Activated B cell treated with CpG ODN at 0.5 μM for 24 hours (primary cell): ENCODE measurements around the gene NID2. TPM values are rescaled to one million over a fixed set of nuclear protein-coding genes. Genes with fewer than 3 reads are reported as not detected.

Experiments used
- ATAC-seq: fragments of 200-7000 bp; cut with Tn5 transposase; one replicate; pipeline ENCODE4 v1.10.0; 2021; ENCODE audit warnings: low read depth, mild to moderate bottlenecking, moderate library complexity
- CTCF ChIA-PET: fragments of 350-600 bp; sonication (Branson Sonifier 250); formaldehyde crosslinking; loops from one replicate; lab custom pipeline; 2021; ENCODE audit warnings: antibody characterized with exemption; lab: Charles Lee
- POLR2A ChIA-PET: fragments of 350-600 bp; sonication (Branson Sonifier 250); formaldehyde crosslinking; loops from one replicate; lab custom pipeline; 2021; ENCODE audit warnings: antibody characterized with exemption; lab: Charles Lee
- DNase-seq: peaks from one replicate; pipeline ENCODE4 v3.0.0; 2022
- H3K27ac Mint-ChIP-seq: one replicate; pipeline ENCODE4 v1.8.0; 2020; ENCODE audit warnings: mixed read lengths
- H3K27me3 Mint-ChIP-seq: one replicate; pipeline ENCODE4 v1.8.0; 2021; ENCODE audit warnings: mixed read lengths
- H3K36me3 Mint-ChIP-seq: one replicate; pipeline ENCODE4 v1.8.0; 2021; ENCODE audit warnings: low read depth, mixed read lengths
- H3K4me1 Mint-ChIP-seq: one replicate; pipeline ENCODE4 v1.8.0; 2021; ENCODE audit warnings: mixed read lengths
- H3K4me3 Mint-ChIP-seq: one replicate; pipeline ENCODE4 v1.8.0; 2020; ENCODE audit warnings: mild to moderate bottlenecking, mixed read lengths
- H3K9me3 Mint-ChIP-seq: one replicate; pipeline ENCODE4 v1.8.0; 2020; ENCODE audit warnings: mixed read lengths
- intact Hi-C: fragments of 100-400 bp; cut with micrococcal nuclease; formaldehyde crosslinking; loops from one replicate; pipeline ENCODE4 v1.15.1; 2024
- total RNA-seq: library from RNA; stranded (reverse); gene quantifications from 2 replicates; pipeline ENCODE4 v1.2.3, GENCODE V29; 2022
- TF ChIP-seq, protein P1 (sequence below): fragments of 200-600 bp; IDR thresholded peaks from one replicate; pipeline ENCODE4 v1.8.0; 2022; ENCODE audit warnings: antibody characterized with exemption, mild to moderate bottlenecking

Gene NID2
- total RNA-seq, 1 donor from 2014 or later, result not detected

DNA sequence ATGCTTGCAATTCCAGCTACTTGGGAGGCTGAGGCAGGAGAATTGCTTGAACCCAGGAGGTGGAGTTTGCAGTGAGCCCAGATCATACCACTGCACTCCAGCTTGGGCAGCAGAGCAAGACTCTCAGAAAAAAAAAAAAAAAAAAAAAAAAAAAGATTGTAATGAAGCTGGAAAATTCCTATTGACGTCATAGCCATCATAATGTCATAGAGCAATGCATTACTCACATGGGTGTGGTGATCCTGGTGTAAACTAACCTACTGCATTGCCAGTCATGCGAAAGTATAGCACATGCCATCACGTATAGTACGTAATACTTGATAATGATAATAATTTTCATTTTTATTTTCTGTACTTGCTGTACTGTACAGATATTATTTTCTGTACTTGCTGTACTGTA, 42.7 kb upstream of the NID2 start:
- ChIA-PET CTCF (no interaction called here), POLR2A (no interaction called here)
- H3K4me1 Mint-ChIP-seq, result peaks cover 4% of the 10 kb centered on the region

DNA sequence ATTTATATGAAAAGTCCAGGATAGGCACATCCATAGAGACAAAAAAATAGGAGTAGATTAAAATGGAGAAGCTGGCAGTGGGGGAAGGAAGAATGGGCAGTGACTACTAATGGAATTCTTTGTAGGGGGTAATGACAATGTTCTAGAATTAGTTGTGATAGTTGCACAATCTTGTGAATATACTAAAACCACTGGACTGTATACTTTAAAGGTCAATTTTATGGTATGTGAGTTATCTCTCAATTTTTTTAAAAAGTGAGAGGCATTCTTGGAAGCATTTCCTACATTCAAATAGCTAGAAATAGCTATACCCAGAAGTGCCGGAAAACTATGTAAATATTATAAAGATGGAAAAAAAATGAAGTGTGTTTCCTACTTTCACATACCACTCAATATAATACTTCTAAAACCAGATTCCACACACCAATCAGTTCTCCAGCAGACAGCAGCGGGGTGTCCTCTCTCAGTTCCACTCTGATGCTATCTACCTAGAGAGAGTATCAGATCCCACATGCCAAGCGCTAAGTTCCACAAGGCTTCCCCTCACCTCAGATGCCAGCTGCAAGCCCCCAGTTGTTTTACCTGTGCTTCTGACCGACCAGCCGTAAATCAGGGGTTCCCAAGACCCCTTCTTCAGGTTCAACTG, 41.7 kb upstream of the NID2 start:
- ChIA-PET POLR2A (no interaction called here), CTCF (no interaction called here)
- H3K4me1 Mint-ChIP-seq, result peaks cover 4% of the 10 kb centered on the region
- TF ChIP-seq, protein P1, sequence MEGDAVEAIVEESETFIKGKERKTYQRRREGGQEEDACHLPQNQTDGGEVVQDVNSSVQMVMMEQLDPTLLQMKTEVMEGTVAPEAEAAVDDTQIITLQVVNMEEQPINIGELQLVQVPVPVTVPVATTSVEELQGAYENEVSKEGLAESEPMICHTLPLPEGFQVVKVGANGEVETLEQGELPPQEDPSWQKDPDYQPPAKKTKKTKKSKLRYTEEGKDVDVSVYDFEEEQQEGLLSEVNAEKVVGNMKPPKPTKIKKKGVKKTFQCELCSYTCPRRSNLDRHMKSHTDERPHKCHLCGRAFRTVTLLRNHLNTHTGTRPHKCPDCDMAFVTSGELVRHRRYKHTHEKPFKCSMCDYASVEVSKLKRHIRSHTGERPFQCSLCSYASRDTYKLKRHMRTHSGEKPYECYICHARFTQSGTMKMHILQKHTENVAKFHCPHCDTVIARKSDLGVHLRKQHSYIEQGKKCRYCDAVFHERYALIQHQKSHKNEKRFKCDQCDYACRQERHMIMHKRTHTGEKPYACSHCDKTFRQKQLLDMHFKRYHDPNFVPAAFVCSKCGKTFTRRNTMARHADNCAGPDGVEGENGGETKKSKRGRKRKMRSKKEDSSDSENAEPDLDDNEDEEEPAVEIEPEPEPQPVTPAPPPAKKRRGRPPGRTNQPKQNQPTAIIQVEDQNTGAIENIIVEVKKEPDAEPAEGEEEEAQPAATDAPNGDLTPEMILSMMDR, result no peak
- H3K9me3 Mint-ChIP-seq, result no peaks in the 10 kb centered on the region
- no peaks in the 10 kb centered on the region for H3K27me3 Mint-ChIP-seq
- no peak for ATAC-seq
- intact Hi-C loops, result no loop called here
- no peaks in the 10 kb centered on the region for H3K36me3 Mint-ChIP-seq
- no peak overlapping the region for H3K27ac Mint-ChIP-seq
- no peak for DNase-seq
- H3K4me3 Mint-ChIP-seq, result no peak overlapping the region

More for the DNA sequence above, 42.7 kb upstream of the NID2 start:
- ATAC-seq, result no peak
- intact Hi-C loops, result no loop called here
- Mint-ChIP-seq H3K4me3 (no peak overlapping the region), H3K36me3 (no peaks in the 10 kb centered on the region), H3K9me3 (no peaks in the 10 kb centered on the region), H3K27ac (no peak overlapping the region), H3K27me3 (no peaks in the 10 kb centered on the region)
- TF ChIP-seq, protein P1, result no peak
- DNase-seq, result no peak

DNA sequence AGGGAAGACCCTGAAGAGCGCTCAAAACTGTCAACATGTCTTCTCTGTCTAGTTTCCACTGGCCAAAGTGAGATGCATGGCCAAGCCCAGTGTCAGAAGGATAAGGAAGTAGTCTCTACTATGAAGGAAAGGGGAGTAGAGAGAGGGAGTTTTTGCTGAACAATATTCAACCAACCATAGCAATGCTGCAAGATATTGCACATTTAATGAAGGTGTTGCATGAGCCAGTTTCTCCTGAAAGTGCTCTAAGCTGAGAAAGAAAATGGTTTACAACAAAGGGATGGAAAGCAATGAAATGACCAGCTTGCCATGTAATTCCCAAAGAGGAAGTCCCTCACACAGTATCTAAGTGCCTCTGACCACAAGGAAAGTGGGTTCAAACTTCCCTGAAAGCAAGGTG, 40.0 kb upstream of the NID2 start:
- no peaks in the 10 kb centered on the region for H3K36me3 Mint-ChIP-seq
- TF ChIP-seq, protein P1, result no peak
- no peak overlapping the region for H3K27ac Mint-ChIP-seq
- ATAC-seq, result no peak
- no peaks in the 10 kb centered on the region for H3K4me1 Mint-ChIP-seq
- no peak overlapping the region for H3K4me3 Mint-ChIP-seq
- no peaks in the 10 kb centered on the region for H3K27me3 Mint-ChIP-seq
- ChIA-PET POLR2A (no interaction called here), CTCF (no interaction called here)
- intact Hi-C loops, result no loop called here
- no peaks in the 10 kb centered on the region for H3K9me3 Mint-ChIP-seq
- DNase-seq, result no peak

DNA sequence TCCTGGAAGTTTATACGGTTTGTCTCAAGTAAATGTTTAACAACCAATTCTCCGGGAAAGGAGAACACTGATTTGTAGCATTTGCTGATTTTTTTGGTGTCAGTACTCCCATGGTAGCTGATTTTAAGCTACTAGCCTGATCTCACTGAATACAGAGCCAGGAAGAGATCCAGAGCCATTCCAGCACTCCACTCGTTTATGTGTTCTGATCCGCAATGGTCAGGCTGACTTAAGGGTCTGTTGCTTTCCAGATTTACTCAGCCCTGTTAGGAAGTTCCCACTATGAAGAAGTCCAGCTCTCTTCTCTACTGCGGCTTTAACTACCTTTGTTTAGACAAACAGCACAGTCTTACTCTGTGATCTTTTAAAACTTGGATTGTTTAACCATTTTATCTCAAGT, 38.0 kb upstream of the NID2 start:
- no peaks in the 10 kb centered on the region for H3K36me3 Mint-ChIP-seq
- no peak overlapping the region for H3K4me3 Mint-ChIP-seq
- POLR2A ChIA-PET, result no interaction called here
- CTCF ChIA-PET, result no interaction called here
- DNase-seq (no peak), ATAC-seq (no peak)
- no peaks in the 10 kb centered on the region for H3K4me1 Mint-ChIP-seq
- H3K27me3 Mint-ChIP-seq, result no peaks in the 10 kb centered on the region
- no peak overlapping the region for H3K27ac Mint-ChIP-seq
- intact Hi-C loops, result no loop called here
- TF ChIP-seq, protein P1, result no peak
- H3K9me3 Mint-ChIP-seq, result no peaks in the 10 kb centered on the region

DNA sequence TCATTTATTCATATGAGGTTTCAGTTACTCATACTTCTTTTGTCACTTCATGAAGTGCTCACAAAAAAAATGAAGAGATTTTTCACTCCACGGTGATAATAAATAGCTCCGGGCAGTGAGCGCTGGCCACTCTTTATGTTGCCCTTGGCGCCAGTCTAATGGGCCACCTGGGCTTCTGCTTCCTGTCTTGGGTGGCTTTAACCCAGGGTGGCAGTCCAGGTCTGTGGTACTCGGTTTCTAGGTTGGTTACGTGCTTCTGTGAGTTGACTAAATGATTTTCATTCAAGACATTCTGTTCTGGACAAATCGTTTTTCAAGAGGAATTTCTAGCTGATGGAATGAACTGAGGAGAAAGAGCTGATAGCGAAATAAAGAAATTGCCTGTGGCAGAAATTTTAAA, 34.6 kb upstream of the NID2 start:
- no peak overlapping the region for H3K4me3 Mint-ChIP-seq
- ATAC-seq, result no peak
- CTCF ChIA-PET, result no interaction called here

More for the DNA sequence above, 34.6 kb upstream of the NID2 start:
- no peak for DNase-seq
- POLR2A ChIA-PET, result no interaction called here
- no peaks in the 10 kb centered on the region for H3K27me3 Mint-ChIP-seq
- H3K36me3 Mint-ChIP-seq, result no peaks in the 10 kb centered on the region
- no peaks in the 10 kb centered on the region for H3K4me1 Mint-ChIP-seq
- TF ChIP-seq, protein P1, result no peak
- H3K9me3 Mint-ChIP-seq, result no peaks in the 10 kb centered on the region
- no peak overlapping the region for H3K27ac Mint-ChIP-seq
- intact Hi-C loops, result no loop called here
